ENCODE measurements around the gene NPNT.

DNA sequence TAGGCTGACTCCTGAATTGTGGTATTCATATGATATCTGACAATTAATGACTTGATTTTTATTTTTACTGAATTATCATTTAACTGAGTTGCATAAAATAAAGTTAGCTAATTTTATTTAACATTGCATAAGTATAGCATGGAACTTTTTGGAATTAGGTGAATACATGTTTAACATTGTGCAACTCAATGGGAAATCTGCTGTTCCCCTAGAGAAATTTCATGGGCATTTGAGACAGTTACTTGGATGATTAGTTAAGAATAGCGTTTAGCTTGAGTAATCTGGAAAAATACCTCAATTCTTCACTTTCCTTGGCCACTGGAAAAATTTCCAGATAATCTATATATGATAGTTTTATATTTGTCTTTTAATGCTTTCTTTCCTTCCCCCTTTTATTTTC lies 42.5 kb downstream of the NPNT start:
- TF ChIP-seq, protein P1, sequence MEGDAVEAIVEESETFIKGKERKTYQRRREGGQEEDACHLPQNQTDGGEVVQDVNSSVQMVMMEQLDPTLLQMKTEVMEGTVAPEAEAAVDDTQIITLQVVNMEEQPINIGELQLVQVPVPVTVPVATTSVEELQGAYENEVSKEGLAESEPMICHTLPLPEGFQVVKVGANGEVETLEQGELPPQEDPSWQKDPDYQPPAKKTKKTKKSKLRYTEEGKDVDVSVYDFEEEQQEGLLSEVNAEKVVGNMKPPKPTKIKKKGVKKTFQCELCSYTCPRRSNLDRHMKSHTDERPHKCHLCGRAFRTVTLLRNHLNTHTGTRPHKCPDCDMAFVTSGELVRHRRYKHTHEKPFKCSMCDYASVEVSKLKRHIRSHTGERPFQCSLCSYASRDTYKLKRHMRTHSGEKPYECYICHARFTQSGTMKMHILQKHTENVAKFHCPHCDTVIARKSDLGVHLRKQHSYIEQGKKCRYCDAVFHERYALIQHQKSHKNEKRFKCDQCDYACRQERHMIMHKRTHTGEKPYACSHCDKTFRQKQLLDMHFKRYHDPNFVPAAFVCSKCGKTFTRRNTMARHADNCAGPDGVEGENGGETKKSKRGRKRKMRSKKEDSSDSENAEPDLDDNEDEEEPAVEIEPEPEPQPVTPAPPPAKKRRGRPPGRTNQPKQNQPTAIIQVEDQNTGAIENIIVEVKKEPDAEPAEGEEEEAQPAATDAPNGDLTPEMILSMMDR (IDR thresholded peaks at IDR 0.05), result no peak
- TF ChIP-seq EP300 (IDR thresholded peaks at IDR 0.05) (no peak), POLR2A (IDR thresholded peaks at IDR 0.05) (no peak)

Measured in tibial nerve (tissue), 4 donors.